Neural cell (in vitro differentiated cells): Measurements from ENCODE around the gene TRIM40. TPM values are rescaled to one million over a fixed set of nuclear protein-coding genes. Genes with fewer than 3 reads are reported as not detected.
"Not testable (repeated sequence)": the region's sequence is repeated elsewhere in the genome, so short reads cannot be mapped to it uniquely, and the experiment has no call there.

Experiments used
- H2AFZ ChIP-seq: fragments of 200-600, 300-800 bp; sonication (generic), shearing (Covaris generic); 2 replicates; pipeline ENCODE4 v1.6.0; 2014; ENCODE audit warnings: low read depth, mild to moderate bottlenecking, antibody characterized with exemption, low read length, moderate library complexity
- H3F3A ChIP-seq: fragments of 200-600 bp; shearing (Covaris generic); 2 replicates; pipeline ENCODE4 v1.6.1; 2016; ENCODE audit warnings: mild to moderate bottlenecking, moderate library complexity, mixed read lengths, antibody characterized with exemption, low read length; ENCODE audit not compliant: insufficient read depth, poor library complexity, severe bottlenecking
- H3K27ac ChIP-seq: fragments of 200-600, 300-800 bp; sonication (generic), shearing (Covaris generic); 2 replicates; pipeline ENCODE4 v1.5.1; 2014; ENCODE audit warnings: mild to moderate bottlenecking, low read length, moderate library complexity
- H3K27me3 ChIP-seq: fragments of 300-800, 200-600 bp; sonication (generic), shearing (Covaris generic); 2 replicates; pipeline ENCODE4 v1.6.0; 2014; ENCODE audit warnings: mild to moderate bottlenecking, low read depth, low read length, moderate library complexity; ENCODE audit not compliant: insufficient read depth
- H3K36me3 ChIP-seq: fragments of 300-800, 200-600 bp; sonication (generic), shearing (Covaris generic); 2 replicates; pipeline ENCODE4 v1.5.1; 2014; ENCODE audit warnings: mild to moderate bottlenecking, antibody characterized with exemption, low read length, moderate library complexity; ENCODE audit not compliant: insufficient read depth
- H3K4me2 ChIP-seq: fragments of 300-800, 200-600 bp; sonication (generic), shearing (Covaris generic); 2 replicates; pipeline ENCODE4 v1.6.0; 2014; ENCODE audit warnings: mild to moderate bottlenecking, low read length
- H3K4me3 ChIP-seq: fragments of 300-800, 200-600 bp; sonication (generic), shearing (Covaris generic); 2 replicates; pipeline ENCODE4 v1.5.1; 2014; ENCODE audit warnings: mild to moderate bottlenecking, low read length, moderate library complexity
- H3K79me2 ChIP-seq: fragments of 200-600 bp; shearing (Covaris generic); replicated peaks from 2 replicates; pipeline ENCODE4 v1.6.0; 2014; ENCODE audit warnings: mild to moderate bottlenecking, low read length, moderate library complexity; ENCODE audit not compliant: insufficient read depth
- H3K9ac ChIP-seq: fragments of 300-800, 200-600 bp; sonication (generic), shearing (Covaris generic); 2 replicates; pipeline ENCODE4 v1.6.1; 2016; ENCODE audit warnings: mild to moderate bottlenecking, low read length, mixed read lengths
- H3K9me2 ChIP-seq: fragments of 200-600 bp; shearing (Covaris generic); 2 replicates; pipeline ENCODE4 v1.6.1; 2016; ENCODE audit warnings: mild to moderate bottlenecking, low read length, mixed read lengths; ENCODE audit not compliant: insufficient read depth
- H3K9me3 ChIP-seq: fragments of 200-600, 300-800 bp; sonication (generic), shearing (Covaris generic); 2 replicates; pipeline ENCODE4 v1.6.1; 2016; ENCODE audit warnings: mild to moderate bottlenecking, mixed run types, low read length, moderate library complexity, mixed read lengths
- H4K20me1 ChIP-seq: fragments of 200-600 bp; shearing (Covaris generic); 2 replicates; pipeline ENCODE4 v1.6.1; 2016; ENCODE audit warnings: mild to moderate bottlenecking, mixed run types; ENCODE audit not compliant: insufficient read depth
- CTCF ChIP-seq: fragments of 450-650 bp; IDR thresholded peaks from 2 replicates; pipeline ENCODE4 v1.5.1; 2014; ENCODE audit warnings: antibody characterized with exemption, mild to moderate bottlenecking, moderate library complexity; ENCODE audit not compliant: poor library complexity, severe bottlenecking
- EP300 ChIP-seq: fragments of 450-650 bp; conservative IDR thresholded peaks from 2 replicates; pipeline ENCODE4 v1.6.1; 2014; ENCODE audit warnings: antibody characterized with exemption, mild to moderate bottlenecking, moderate library complexity; ENCODE audit not compliant: poor library complexity, severe bottlenecking
- EZH2 ChIP-seq: fragments of 200-600, 300-800 bp; shearing (Covaris generic), sonication (generic); IDR thresholded peaks from 2 replicates; pipeline ENCODE4 v1.6.1; 2014; ENCODE audit warnings: antibody characterized with exemption, low read length, borderline replicate concordance, mild to moderate bottlenecking; ENCODE audit not compliant: insufficient read depth, poor library complexity, severe bottlenecking
- MXI1 ChIP-seq: fragments of 450-650 bp; conservative IDR thresholded peaks from 2 replicates; pipeline ENCODE4 v1.6.1; 2014; ENCODE audit warnings: antibody characterized with exemption, mild to moderate bottlenecking; ENCODE audit not compliant: poor library complexity, severe bottlenecking
- RAD21 ChIP-seq: fragments of 450-650 bp; conservative IDR thresholded peaks from 2 replicates; pipeline ENCODE4 v1.6.1; 2014; ENCODE audit warnings: antibody characterized with exemption, mild to moderate bottlenecking, moderate library complexity
- REST ChIP-seq: IDR thresholded peaks from 2 replicates; pipeline ENCODE4 v1.6.1; 2012; ENCODE audit warnings: borderline replicate concordance
- SMC3 ChIP-seq: fragments of 450-650 bp; conservative IDR thresholded peaks from 2 replicates; pipeline ENCODE4 v1.6.1; 2014; ENCODE audit warnings: antibody characterized with exemption, mild to moderate bottlenecking, moderate library complexity; ENCODE audit not compliant: poor library complexity
- TAF1 ChIP-seq: IDR thresholded peaks from 2 replicates; pipeline ENCODE4 v1.6.1; 2012; ENCODE audit warnings: low read depth
- polyA plus RNA-seq: library from polyadenylated mRNA; depleted of rRNA; stranded (reverse); fragments of >200 nt; gene quantifications from 2 replicates; pipeline ENCODE4 v1.2.3, GENCODE V29; 2014

The TRIM40 gene
- polyA plus RNA-seq, 1 donor from 2014 or later: not detected

GRCh38 chr6:30113841-30114240, 22.1 kb upstream of the TRIM40 start:
- H3K27ac ChIP-seq: no peak overlapping the region
- no peaks in the 10 kb centered on the region for H3K9me3 ChIP-seq
- peaks cover 21% of the 10 kb centered on the region for H3K27me3 ChIP-seq
- no peaks in the 10 kb centered on the region for H4K20me1 ChIP-seq
- no peaks in the 10 kb centered on the region for H3K36me3 ChIP-seq
- no peak overlapping the region for H3K4me3 ChIP-seq
- TF ChIP-seq EP300 (no peak), REST (no peak), TAF1 (no peak), EZH2 (no peak), RAD21 (no peak), CTCF (no peak), SMC3 (no peak)
- H3K4me2 ChIP-seq: no peak overlapping the region
- H3K9ac ChIP-seq: no peak overlapping the region
- H3F3A ChIP-seq: no peaks in the 10 kb centered on the region
- H2AFZ ChIP-seq: no peak overlapping the region
- H3K79me2 ChIP-seq: no peaks in the 10 kb centered on the region
- H3K9me2 ChIP-seq: no peaks in the 10 kb centered on the region

- Histone ChIP-seq H3K9me3 (no peaks in the 10 kb centered on the region), H3K4me3 (no peak overlapping the region), H3K27ac (no peak overlapping the region), H3K27me3 (peaks cover 25% of the 10 kb centered on the region), H3K9me2 (no peaks in the 10 kb centered on the region), H3K79me2 (no peaks in the 10 kb centered on the region), H2AFZ (no peak overlapping the region), H3K4me2 (no peak overlapping the region), H3K36me3 (no peaks in the 10 kb centered on the region), H4K20me1 (no peaks in the 10 kb centered on the region), H3F3A (no peaks in the 10 kb centered on the region), H3K9ac (no peak overlapping the region)
- TF ChIP-seq RAD21 (no peak), MXI1 (no peak)
Measured at GRCh38 chr6:30116724-30117123, 19.2 kb upstream of the TRIM40 start.

DNA sequence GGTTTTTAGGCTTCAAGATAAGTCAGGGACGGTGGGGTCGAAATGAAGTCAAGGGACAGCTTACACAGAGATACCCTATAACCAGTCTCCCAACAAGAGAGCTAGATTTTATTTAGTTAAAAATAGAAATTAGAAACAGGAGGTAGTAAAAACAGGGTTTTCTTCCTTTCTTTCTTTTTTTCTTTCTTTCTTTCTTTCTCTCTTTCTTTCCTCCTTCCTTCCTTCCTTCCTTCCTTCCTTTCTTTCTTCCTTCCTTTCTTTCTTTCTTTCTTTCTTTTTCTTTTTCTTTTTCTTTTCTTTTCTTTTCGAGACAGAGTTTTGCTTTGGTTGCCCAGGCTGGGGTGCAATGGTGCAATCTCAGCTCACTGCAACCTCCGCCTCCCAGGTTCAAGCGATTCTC, 17.2 kb upstream of the TRIM40 start:
- H3F3A ChIP-seq, H3K4me2 ChIP-seq, H3K79me2 ChIP-seq, H3K9ac ChIP-seq, H2AFZ ChIP-seq, H4K20me1 ChIP-seq, H3K9me3 ChIP-seq, H3K4me3 ChIP-seq, H3K27ac ChIP-seq, H3K36me3 ChIP-seq, H3K9me2 ChIP-seq: not testable (repeated sequence)
- peaks cover 19% of the 10 kb centered on the region for H3K27me3 ChIP-seq
